Ectodermal cell (in vitro differentiated cells): ENCODE data around the gene ATP5F1C.
"Not testable (repeated sequence)": the region's sequence is repeated elsewhere in the genome, so short reads cannot be mapped to it uniquely, and the experiment has no call there.

Experiments
- H3K27ac ChIP-seq: 2 replicates; pipeline ENCODE4 v1.7.0; 2013; ENCODE audit warnings: mild to moderate bottlenecking, low read depth, low read length; ENCODE audit not compliant: insufficient read depth, poor library complexity, severe bottlenecking
- H3K27me3 ChIP-seq: 2 replicates; pipeline ENCODE4 v1.7.0; 2013; ENCODE audit warnings: mild to moderate bottlenecking, low read length; ENCODE audit not compliant: insufficient read depth, control insufficient read depth, poor library complexity, severe bottlenecking
- H3K36me3 ChIP-seq: one replicate; pipeline ENCODE4 v1.7.0; 2013; ENCODE audit warnings: low read length; ENCODE audit not compliant: control insufficient read depth, insufficient read depth
- H3K4me1 ChIP-seq: one replicate; pipeline ENCODE4 v1.7.0; 2013; ENCODE audit warnings: low read length; ENCODE audit not compliant: control insufficient read depth, insufficient read depth
- H3K4me3 ChIP-seq: 2 replicates; pipeline ENCODE4 v1.7.0; 2013; ENCODE audit warnings: low read depth, low read length, control low read depth; ENCODE audit not compliant: insufficient read depth
- H3K9me3 ChIP-seq: 2 replicates; pipeline ENCODE4 v1.7.0; 2013; ENCODE audit warnings: mild to moderate bottlenecking, low read length, moderate library complexity; ENCODE audit not compliant: control insufficient read depth
- WGBS, 2 experiments: methylation state at CpG; one replicate each; pipeline ENCODE4 v1.1.7; 2013; ENCODE audit warnings: missing lambda C conversion rate in 2 of 2; 5-methylcytosine and 5-hydroxymethylcytosine counted together

ATP5F1C gene

DNA sequence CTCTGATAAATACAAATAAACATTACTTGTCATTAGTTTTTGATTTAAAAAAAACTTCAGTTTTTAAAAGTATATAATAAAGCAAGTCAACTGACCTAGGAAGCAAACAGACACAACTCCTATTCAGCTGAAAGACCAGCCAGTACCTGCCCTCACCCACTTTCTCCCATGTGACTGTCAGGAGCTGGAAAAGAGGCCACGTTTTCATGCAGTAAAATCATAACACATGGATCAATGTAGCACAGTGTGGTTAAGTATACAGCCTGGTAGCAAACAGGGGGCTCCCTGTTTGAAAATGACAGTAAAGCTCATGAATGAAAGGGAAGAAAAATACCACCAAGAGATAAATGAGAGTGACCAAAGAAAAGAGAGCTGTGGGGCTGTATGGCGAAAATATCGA is 21.7 kb upstream of the ATP5F1C start:
- H3K4me3 ChIP-seq: no peak overlapping the region
- H3K36me3 ChIP-seq: peaks cover 8% of the 10 kb centered on the region
- WGBS, 2 experiments: 92 to 95% methylated on average over 3 of the region's 3 CpGs
- H3K9me3 ChIP-seq: no peaks in the 10 kb centered on the region
- no peaks in the 10 kb centered on the region for H3K4me1 ChIP-seq
- H3K27ac ChIP-seq: no peak overlapping the region
- no peaks in the 10 kb centered on the region for H3K27me3 ChIP-seq

DNA sequence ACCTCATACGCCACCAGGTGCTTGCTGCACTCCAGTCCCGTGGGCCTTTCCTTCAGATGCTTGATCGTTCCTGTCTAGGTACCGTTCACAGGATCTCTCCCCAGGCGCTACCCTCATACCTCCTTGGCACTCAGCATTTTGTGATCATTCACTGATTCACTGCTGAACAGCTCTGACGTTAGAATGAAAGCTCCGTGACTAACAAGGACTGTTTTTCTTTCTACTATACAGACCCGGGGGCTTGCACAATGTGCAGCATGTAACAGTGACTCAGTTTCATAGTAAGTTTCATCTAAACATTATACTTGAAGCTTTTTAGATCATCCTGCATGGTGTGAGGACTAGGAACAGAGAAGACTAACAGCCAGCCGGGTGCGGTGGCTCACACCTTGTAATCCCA is 20.8 kb upstream of the ATP5F1C start:
- no peaks in the 10 kb centered on the region for H3K27me3 ChIP-seq
- WGBS, 2 experiments: 95 to 96% methylated on average over 10 of the region's 10 CpGs
- H3K9me3 ChIP-seq: no peaks in the 10 kb centered on the region
- H3K27ac ChIP-seq: no peak overlapping the region
- H3K4me1 ChIP-seq: no peaks in the 10 kb centered on the region
- H3K4me3 ChIP-seq: no peak overlapping the region
- peaks cover 6% of the 10 kb centered on the region for H3K36me3 ChIP-seq

DNA sequence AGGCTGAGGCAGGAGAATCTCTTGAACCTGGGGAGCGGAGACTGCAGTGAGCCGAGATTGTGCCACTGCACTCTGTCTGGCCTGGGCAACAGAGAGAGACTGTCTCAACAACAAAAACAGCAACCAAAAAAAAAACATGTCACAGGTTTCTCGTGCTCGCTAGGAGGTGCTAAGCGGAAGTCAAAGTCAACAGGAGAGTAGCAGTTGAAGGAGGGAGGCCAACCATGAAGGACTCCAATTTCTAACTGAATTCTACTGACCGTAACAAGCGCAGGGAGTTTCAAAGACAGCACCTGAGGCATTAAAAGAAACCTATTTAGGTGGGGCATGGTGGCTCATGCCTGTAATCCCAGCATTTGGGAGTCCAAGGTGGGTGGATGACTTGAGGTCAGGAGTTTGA is 19.6 kb upstream of the ATP5F1C start:
- Histone ChIP-seq H3K27ac (no peak overlapping the region), H3K27me3 (no peaks in the 10 kb centered on the region), H3K36me3 (no peaks in the 10 kb centered on the region), H3K4me1 (no peaks in the 10 kb centered on the region), H3K4me3 (no peak overlapping the region), H3K9me3 (no peaks in the 10 kb centered on the region)
- WGBS, 2 experiments: 94 to 95% methylated on average over 7 of the region's 7 CpGs

DNA sequence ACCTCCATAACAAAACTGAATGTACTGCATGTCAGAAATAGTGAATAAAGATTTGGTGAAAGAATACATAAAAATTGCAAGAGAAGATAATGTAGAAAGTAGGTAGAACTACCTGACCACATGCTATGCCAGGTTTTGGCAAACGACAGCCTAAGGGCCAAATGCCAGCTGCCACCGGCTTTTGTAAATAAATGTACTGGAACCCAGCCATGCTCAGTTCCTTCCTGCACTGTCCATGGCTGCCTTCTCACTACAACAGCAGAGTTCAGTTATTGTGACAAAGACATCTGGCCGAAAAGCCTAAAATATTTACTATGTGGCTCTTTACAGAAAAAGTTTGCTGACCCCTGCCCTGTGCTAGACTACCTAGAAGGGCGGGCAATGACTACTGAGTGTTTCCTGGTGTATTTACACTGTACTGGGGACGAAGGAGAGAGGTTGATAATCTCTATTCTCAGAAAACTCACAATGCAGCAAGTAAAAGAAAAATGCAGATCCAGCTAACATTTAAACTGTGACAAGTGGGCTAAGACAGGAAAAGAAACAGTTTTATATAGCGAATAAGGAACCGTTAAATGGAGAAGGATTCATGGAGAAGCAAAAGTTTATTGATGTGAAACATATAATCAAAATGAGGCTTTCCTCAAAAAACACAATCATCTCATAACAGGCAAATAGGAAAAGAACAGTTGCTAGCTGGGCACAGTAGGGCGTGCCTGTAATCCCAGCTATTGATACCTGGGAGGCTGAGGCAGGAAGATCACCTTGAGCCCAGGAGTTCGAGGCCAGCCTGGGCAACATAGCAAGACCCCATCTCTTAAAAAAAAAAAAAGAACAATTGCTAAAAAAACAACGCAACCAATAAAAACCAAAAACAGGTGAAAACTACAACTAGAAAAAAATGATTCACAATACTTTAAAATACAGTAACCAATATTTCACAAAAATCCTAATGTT is 13.9 kb upstream of the ATP5F1C start:
- H3K4me1 ChIP-seq: no peaks in the 10 kb centered on the region
- H3K36me3 ChIP-seq: peaks cover 20% of the 10 kb centered on the region
- 80 to 86% methylated on average over 8 to 10 of the region's 10 CpGs for WGBS, 2 experiments
- no peak overlapping the region for H3K4me3 ChIP-seq
- no peak overlapping the region for H3K27ac ChIP-seq
- no peaks in the 10 kb centered on the region for H3K27me3 ChIP-seq
- no peaks in the 10 kb centered on the region for H3K9me3 ChIP-seq

DNA sequence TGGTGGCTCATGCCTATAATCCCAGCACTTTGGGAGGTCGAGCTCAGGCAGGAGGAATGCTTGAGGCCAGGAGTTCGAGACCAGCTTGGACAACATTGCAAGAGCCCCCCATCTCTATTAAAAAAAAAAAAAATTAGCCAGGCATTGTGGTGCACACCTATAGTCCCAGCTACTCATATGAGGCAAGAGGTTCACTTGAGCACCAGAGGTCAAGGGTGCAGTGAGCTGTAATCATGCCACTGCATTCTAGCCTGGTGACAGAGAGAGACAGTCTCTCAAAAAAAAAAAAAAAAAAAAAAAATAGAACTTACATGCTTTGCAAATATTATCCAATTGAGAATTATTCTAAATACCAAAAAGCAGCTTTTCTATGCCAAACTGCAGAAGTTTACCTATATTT is 11.2 kb upstream of the ATP5F1C start:
- whole genome bisulfite sequencing, 2 experiments: 89% methylated on average over 2 of the region's 2 CpGs
- Histone ChIP-seq H3K9me3 (no peaks in the 10 kb centered on the region), H3K36me3 (peaks cover 31% of the 10 kb centered on the region), H3K27me3 (no peaks in the 10 kb centered on the region), H3K4me3 (no peak overlapping the region), H3K27ac (no peak overlapping the region), H3K4me1 (no peaks in the 10 kb centered on the region)

DNA sequence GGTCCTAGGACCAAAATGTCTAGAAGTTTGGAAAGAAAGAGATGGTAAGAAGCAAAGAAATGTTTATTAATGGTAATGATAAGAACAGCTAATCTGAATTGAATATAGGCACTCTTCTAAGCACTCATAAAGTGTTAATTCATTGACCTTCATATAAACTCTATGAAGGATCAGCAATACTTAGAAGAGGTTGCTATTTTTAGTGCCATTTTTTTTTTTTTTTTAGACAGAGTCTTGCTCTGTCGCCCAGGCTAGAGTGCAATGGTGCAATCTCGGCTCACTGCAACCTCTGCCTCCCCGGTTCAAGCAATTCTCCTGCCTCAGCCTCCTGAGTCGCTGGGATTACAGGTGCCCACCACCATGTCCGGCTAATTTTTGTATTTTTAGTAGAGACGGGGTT is 5.8 kb upstream of the ATP5F1C start:
- not testable (repeated sequence) for H3K9me3 ChIP-seq
- peaks cover 21% of the 10 kb centered on the region for H3K36me3 ChIP-seq
- 90 to 97% methylated on average over 6 of the region's 6 CpGs for WGBS, 2 experiments

DNA sequence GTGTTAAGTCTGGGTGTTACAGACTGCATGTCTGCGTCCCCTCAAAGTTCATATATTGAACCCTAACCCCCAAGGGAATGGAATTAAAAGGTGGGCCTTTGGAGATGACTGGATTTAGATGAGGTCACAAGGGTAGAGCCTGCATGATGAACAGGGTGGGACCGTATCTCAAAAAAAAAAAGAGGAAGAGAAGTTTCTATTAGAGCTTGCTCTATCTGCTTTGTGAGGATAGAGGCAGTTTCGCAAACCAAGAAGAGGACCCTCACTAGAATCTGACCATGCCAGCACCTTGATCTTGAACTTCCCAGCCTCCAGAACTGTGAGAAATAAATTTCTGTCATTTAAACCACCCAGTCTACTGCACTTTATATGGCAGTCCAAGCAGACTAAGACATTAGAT is 1.5 kb upstream of the ATP5F1C start:
- peaks cover 4% of the 10 kb centered on the region for H3K4me1 ChIP-seq
- H3K4me3 ChIP-seq: peak overlapping the region; percentile 85
- 88 to 89% methylated on average over 3 of the region's 3 CpGs for WGBS, 2 experiments
- no peaks in the 10 kb centered on the region for H3K27me3 ChIP-seq
- no peaks in the 10 kb centered on the region for H3K36me3 ChIP-seq
- H3K27ac ChIP-seq: no peak overlapping the region
- H3K9me3 ChIP-seq: no peaks in the 10 kb centered on the region

More for the DNA sequence above, 5.8 kb upstream of the ATP5F1C start:
- not testable (repeated sequence) for H3K4me1 ChIP-seq, H3K27me3 ChIP-seq, H3K4me3 ChIP-seq, H3K27ac ChIP-seq

DNA sequence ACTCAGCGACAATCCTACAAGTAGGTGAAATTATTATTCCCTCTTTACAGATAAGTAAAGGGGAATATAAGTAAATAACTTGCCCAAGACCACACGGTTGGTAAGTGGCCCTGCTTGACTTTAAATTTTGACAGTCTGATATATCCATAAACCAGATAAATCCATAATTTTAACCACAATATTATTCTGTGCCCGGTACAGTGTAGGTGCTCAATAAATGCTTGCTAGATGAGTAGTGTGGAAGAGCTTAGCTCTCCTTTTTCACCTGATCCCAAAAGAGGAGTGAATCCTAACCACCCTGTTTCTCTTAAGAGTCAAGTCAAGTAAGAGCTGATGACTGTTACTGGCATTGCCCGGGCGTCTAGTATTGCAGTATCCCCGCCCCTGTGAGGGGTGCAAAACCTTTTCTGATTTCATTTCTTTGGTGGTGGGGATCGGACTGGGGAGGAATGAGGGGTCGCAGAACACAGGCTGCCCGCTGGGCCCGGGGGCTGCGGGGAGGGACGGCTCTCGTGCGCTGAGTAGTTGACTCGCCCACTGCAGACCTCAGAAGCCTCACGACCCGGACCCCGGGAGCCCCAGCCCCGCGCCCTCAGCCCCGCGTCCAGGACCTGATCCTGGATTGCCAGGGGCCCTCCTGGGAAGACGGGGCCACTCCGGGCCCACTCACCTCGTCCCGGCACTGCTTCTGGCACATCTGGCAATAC is 674 bp upstream of the ATP5F1C start:
- Histone ChIP-seq H3K27ac (no peak overlapping the region), H3K4me3 (peak overlapping the region; percentile 85), H3K27me3 (no peaks in the 10 kb centered on the region), H3K9me3 (no peaks in the 10 kb centered on the region), H3K4me1 (peaks cover 4% of the 10 kb centered on the region), H3K36me3 (no peaks in the 10 kb centered on the region)
- WGBS, 2 experiments: 0 to 1% methylated on average over 23 to 25 of the region's 26 CpGs

DNA sequence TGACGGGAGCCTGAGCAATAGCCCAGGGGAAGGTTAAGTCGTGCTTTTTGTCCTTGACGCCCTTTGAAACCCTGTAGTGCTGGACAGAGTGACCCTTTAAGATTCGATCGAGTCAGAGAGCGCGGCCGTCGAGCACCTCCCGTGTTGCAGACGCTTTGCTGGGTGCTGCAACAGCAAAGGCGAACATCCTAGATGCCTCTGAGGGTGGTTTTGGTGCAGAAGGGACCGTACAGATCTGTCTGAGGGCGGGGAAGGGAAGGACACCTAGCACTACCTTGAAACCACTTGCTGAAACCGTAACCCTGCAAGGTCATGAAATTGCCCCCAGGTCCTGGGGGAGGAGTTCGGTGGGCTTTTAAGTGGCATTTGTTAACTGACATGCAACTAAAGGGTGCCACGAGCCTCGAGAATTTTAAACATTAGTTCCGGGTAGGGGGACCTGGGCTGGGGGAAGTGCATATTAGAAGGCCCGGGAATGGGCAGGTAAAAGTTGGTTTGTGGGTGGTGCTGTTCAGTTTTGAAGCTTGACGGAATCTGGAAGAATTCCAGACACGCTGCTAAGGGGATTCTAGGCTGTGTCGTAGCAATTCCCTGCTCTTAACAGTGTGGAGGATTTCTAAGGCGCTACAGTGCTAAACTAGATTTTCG is 786 bp downstream of the ATP5F1C start:
- Histone ChIP-seq H3K36me3 (no peaks in the 10 kb centered on the region), H3K4me3 (peak overlapping the region; percentile 85), H3K4me1 (peaks cover 4% of the 10 kb centered on the region), H3K27me3 (no peaks in the 10 kb centered on the region), H3K27ac (no peak overlapping the region), H3K9me3 (no peaks in the 10 kb centered on the region)
- WGBS, 2 experiments: 8 to 9% methylated on average over 25 of the region's 25 CpGs

DNA sequence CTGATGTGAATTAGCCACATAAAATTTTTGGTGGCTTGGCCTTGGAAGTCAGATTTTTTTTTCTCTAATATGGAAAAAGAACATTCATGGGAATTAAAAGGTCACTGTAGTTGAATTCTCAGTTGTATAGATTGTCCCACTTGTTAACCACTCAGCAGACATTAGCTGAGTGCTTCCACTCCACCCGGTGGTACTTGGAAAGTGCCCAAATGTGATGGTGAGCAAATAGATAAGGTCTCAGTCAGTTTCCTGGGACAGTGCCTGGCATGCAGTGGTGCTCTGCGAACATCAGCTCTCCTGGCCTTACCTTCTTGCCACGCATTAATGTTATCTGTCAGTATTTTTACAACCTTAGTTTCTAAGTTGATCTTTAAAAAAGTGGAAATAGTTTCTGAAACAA is 1.4 kb downstream of the ATP5F1C start:
- H3K27ac ChIP-seq: no peak overlapping the region
- 67 to 82% methylated on average over 1 to 3 of the region's 3 CpGs for WGBS, 2 experiments
- peak overlapping the region; percentile 85 for H3K4me3 ChIP-seq

More for the DNA sequence above, 1.4 kb downstream of the ATP5F1C start:
- no peaks in the 10 kb centered on the region for H3K36me3 ChIP-seq
- peaks cover 4% of the 10 kb centered on the region for H3K4me1 ChIP-seq
- no peaks in the 10 kb centered on the region for H3K9me3 ChIP-seq
- no peaks in the 10 kb centered on the region for H3K27me3 ChIP-seq
